CD1c-positive myeloid dendritic cell (primary cell): Measurements from ENCODE around the gene ANXA3.
"Not testable (repeated sequence)": the region's sequence is repeated elsewhere in the genome, so short reads cannot be mapped to it uniquely, and the experiment has no call there.

Experiments used
- DNase-seq: peaks from one replicate; pipeline ENCODE4 v3.0.0-alpha.2; 2016; ENCODE audit errors: extremely low spot score

The ANXA3 gene, protein sequence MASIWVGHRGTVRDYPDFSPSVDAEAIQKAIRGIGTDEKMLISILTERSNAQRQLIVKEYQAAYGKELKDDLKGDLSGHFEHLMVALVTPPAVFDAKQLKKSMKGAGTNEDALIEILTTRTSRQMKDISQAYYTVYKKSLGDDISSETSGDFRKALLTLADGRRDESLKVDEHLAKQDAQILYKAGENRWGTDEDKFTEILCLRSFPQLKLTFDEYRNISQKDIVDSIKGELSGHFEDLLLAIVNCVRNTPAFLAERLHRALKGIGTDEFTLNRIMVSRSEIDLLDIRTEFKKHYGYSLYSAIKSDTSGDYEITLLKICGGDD

DNA sequence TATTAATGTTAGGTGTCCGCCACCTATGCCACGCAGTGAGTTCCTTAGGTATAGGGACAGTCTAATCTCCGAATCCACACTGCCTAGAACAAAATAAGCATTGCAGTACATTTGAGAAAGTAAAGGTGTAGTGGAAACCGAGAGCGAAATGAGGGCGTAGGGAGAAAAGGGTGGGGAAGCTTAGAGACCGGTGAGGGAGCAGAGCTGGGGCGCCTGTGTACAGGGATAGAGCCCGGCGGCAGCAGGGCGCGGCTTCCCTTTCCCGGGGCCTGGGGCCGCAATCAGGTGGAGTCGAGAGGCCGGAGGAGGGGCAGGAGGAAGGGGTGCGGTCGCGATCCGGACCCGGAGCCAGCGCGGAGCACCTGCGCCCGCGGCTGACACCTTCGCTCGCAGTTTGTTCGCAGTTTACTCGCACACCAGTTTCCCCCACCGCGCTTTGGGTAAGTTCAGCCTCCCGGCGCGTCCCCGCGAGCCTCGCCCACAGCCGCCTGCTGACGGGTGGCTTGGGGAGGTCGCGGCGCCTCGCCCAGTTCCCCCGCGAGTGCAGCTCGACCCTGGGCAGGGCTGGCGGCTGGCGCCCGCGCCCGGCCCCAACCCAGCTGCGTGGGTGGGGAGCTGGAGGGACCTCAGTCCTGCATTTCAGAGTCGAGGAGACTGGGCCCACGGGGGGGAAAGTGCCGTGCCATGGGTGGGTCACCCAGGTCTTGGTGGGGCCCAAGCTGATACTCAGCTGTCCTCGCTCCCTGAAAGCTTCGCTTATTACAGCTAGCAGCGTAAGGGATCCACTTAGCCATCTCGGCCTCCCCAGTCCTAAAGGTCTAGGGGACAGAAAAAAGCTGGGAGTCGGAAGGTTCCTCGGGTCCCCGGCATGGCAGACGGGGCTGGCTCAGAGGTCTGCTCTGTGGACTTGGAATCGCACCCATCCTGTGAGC, at the start of gene ANXA3:
TSS of gene ANXA3 (plus strand) at position 351 of the 932 bp plus-strand sequence. CDS start 2,704 bp downstream, outside the sequence.
- peak; percentile 7 for DNase-seq

DNA sequence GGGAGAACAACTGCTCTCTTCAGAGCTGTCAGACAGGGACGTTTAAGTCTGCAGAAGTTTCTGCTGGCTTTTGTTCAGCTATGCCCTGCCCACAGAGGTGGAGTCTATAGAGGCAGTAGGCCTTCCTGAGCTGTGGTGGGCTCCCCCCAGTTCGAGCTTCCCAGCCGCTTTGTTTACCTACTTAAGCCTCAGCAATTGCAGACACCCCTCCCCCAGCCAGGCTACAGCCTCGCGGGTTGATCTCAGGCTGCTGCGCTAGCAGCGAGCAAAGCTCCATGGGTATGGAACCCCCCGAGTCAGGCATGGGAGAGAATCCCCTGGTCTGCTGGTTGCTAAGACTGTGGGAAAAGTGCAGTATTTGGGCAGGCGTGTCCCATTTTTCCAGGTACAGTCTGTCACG, 45.3 kb upstream of the ANXA3 start:
- not testable (repeated sequence) for DNase-seq

DNA sequence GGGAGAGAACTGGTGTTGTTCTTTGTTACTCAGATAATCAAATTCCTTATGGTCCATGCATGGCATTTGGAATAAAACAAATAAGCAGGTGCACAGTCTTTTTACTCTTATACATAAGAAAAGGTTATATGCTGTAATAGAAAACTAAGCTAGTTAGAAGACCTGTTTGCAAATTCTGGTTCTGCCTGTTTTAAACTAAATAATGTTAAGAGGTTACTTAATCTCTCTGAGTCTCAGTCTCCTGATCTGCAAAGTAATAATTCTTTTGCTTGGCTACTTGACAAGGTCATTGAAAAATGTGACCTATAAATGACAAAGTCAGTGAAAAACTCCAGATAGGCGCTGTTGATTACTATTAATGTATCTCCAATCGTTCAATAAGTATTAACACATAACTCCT, 42.5 kb upstream of the ANXA3 start:
- DNase-seq = no peak

DNA sequence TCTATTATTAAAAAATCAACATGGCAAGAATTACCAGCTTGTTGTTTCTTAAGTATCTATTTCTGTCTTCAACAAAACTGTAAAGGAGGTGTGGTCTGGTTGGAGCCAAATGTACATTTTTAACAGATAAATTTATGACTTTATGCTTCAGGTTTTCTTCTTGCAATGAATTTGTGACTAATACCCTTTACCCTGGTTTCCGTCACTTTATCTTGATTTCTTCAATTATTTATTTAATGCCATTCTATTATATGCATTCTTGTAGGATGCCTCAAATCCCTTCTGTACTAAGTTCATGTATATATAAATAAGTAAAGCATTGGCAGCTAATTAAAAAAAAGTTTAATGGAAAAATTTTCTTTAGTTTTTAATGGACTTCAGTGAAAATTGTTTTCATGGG, 41.5 kb upstream of the ANXA3 start:
- DNase-seq = no peak

DNA sequence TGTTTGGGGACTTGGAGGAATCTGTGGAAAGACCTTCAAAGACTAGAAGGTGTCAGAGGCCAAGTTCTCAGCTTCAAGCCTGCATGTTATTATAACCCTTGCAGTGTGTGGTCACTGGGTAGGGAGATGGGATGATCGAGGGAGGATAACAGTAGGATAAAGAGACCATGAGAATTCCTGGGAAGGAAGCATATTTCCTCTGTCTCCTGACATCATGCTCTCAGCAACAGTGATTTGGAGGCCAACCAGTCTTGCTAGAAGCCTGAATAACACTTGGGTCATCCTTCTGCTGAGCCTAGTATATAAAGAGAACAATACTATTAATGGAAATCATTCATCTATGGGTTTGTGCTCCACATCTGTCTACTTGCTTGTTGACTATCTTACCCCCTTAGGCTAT, 40.9 kb upstream of the ANXA3 start:
- no peak for DNase-seq

DNA sequence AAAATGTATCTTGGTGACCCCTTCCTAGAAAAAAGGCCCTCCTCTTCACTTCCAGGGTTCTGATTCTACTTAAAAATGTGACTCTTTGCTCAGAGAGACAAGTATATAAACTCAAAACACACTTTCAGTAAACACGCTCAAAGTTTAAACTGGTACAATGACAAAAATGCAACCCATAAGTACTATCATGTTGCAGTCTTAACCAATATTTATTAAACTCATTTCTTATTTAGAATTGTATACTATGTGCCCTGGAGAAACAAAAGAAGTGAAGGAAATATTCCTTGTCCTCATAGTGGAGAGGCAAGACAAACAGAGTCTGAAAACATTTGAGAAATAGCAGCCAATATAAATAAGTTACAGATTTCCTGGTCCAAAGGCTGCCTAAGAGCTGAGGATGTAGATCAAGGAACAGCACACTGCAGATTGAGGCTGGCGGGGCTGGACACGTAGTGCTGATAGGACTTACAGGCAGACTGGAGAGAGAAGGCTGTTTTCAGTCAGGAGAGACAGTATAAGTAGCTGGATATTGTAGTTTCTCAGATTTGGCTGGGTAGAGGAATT, 39.1 kb upstream of the ANXA3 start:
- DNase-seq = no peak

DNA sequence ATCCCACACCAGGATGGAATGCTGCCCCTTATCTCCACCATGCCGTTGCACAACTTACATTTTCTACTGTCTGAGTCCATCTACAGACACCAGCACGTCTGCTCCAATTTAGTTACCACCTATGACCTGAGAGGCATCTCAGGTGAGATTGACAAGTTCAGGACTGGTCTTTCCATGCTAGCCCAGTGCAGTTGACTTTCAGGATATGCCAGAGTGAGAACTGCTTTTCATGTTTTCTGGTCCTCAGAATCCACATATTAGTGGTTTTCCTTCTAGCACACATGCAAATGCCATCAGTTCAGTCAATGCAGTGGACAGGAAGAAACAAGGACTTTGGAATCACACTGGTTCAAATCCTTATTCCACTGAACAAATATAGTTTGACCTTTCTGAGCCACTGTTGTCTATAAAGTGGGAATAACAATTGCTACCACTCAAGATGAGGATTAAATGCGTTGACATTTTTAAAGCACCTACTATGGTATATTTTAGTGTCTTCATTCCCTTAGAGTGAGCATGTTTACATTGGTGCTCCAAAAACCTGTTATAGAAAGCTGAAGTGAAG, 38.1 kb upstream of the ANXA3 start:
- no peak for DNase-seq

DNA sequence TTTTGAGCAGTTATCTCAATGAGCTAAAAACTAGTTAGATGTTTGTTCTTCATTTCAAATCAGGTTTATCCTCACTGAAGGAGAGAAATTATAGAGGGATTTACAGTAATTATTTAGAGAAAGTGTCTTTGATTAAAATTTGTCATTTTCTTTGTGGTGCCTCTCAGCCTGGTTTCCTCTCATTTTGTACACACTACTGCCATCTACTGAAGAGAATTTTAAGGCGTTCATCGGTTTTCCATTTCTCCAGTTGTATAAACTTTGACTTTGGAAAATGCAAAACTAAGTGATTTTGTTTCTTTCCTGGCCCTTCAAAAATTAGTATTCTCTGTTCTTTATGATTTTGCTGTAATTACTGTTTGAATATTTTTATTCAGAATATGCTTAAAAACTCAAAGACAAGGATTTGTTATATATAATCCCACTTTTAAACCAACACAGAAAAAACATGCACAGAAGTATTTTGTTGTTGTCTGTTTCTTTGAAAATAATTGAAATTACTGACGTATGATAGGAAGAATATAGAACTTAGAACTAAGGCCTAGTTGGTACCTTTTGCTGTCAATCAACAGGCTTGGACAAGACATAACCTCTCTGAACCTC, 34.4 kb upstream of the ANXA3 start:
- no peak for DNase-seq

DNA sequence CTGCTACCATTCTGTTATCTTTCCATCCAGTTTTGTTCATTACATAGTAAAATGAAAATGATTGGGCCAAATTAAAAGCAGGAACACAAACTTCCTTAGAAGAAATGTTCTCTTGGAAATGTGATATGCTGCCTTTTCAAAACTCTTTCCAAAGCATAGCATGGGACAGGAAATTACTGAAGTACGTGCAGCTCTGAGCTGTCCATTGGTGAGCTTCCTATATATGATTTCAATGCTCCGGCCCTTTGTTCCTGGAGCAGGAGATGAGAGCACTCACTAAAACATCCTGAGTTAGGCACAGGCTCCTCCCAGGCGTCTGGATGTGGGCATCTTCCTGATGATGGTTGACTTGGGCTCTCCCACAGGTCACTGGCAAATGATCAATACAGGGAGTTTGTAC, 33.0 kb upstream of the ANXA3 start:
- DNase-seq = no peak

DNA sequence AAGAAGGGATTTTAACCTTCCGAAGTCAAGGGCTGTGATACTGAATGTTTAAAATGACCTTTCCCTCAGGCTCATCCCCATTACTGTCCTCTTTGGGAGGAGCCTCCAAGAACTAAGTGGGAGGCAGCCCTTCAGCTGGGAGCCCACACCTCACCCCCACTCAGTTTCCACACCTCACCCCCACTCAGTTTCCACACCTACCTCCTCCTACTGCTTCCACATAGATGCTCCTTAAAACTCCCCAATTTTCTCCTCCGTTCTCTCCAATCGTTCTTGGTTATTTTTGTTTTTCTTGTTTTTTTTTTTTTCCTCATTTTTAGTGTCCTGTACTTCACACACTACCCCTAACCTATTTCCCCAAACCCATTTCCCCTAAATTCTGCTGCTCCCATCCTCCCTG, 31.6 kb upstream of the ANXA3 start:
- DNase-seq = no peak

DNA sequence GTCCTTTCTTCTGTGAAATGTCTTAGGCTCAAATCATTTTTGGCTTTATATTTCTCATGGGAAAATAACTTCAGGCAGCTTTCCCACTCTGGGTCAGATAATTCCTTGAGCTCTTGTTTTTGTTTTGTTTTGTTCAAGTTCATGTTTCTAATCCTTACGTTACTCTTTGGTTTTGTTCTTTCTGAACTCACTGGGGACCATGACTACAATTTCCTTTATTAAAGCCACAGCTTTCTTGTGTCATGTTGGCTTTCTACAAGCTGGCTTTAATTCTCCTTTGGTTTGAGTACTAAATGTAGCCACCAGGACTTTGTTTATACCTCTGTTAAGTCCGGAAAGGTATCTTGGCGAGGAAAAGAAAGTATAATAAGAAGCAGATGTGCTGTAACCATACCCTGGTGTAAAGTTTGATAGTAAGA, 30.8 kb upstream of the ANXA3 start:
- DNase-seq = no peak

DNA sequence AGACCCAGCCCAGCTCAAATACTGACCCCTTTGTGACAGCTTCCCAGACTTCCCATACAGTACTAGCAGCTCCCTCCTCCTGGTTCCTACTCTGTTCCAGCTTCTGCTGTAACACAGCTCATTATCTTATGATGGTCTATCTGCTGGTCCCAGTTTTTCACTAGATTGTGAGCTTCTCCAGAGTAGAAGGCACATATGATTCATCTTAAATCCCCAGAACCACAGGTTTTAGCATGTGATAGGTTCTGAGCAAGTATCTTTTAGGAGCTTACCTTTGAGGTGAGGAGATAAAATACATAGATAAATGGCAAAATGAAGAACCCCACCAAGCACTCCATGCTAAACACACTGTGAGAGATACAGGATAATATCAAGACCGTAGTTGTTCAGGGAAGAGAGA, 27.6 kb upstream of the ANXA3 start:
- no peak for DNase-seq

DNA sequence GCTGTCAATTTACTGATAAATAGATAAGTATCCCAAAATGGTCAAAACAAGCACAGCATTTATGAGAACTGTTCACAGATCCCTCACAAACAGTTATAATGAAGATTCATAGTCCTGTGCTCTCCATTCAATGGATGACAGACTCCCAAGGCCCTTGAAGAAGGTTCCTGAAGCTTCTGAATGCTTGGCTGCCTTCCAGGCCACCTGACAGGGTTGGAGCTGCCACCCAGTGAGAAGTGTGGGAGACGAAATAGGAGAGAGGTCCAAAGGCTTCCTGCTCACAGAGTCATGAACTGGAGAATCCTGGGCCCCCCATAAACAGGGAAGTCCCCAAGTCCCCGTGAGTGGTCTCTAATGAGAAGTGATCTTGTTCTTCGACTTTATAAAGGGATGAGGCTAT, 26.0 kb upstream of the ANXA3 start:
- no peak for DNase-seq

DNA sequence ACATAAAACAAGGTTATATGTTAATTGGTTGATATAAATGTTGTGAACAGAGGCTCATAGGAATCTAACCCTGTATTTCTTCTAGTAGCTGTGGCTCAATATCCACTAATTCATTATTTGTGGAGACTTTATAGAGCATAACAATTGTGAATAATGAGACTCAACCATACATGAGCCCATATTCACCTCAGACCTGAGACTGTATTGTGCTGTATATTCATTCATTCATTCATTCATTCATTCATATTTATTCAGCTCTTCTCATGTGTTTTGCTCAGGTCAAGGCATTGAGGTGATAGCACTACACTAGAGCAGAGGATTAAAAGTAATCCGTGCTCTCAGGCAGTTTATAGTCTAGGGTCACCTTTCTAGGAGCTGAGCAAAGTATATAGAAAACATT, 24.5 kb upstream of the ANXA3 start:
- DNase-seq = no peak

DNA sequence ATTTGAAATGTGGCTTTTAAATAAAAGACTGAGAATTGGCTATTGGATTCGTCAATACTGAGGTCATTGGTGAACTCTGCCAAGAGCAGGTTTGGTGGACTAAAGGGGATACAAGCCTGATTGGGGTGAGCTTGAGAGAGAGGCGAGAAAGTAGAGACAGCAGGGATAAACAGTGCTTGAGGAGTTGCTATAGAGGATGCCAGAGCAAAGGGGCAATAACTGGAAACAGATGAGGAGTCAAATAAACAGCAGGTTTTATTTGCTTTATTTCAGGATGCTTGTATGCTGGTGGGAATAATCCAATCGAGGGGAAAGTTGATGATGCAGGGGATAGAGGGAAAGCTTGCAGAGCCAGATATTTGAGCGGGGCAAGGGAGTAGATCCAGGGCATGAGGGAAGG, 24.0 kb upstream of the ANXA3 start:
- no peak for DNase-seq

DNA sequence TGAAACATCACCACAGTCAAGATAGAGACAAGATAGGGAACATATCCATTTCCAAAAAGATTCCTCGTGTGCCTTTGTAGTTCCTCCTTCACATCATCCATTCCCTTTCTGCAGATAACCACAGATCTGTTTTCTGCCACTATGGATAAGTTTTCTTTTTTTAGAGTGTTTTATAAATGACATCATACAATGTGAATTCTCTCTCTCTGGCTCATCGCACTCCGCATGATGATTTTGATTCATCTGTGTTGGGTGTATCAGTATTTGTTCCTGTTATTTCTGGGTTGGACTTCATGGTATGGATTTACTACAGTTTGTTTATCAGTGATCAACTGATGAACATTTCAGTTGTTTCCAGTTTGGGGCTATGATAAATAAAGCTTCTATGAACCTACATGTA, 23.2 kb upstream of the ANXA3 start:
- DNase-seq = no peak

DNA sequence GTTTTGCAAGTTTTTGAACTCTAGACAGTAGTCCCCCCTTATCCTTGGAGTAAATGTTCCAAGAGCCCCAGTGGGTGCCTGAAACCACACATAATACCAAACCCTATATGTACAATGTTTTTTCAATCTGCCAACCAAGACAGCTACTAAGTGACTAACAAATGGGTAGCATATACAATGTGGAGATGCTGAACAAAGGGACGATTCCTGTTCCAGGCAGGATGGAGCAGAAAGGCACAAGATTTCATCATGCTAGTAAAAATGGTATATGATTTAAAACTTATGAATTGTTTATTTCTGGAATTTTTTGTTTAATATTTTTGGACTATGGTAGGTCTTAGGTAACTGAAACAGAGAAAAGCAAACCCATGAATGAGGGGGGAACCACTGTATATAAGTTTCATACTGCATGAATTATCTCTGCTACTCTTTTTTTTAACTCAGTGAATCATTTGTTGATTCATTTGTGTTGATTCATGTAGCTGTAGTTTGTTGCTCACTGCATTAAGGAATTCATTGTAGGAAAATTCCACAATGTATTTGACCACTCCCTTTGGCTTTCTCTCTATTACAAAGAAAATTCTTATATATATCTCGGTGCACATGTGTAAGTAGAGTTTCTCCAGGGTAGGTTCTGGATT, 21.9 kb upstream of the ANXA3 start:
- no peak for DNase-seq

DNA sequence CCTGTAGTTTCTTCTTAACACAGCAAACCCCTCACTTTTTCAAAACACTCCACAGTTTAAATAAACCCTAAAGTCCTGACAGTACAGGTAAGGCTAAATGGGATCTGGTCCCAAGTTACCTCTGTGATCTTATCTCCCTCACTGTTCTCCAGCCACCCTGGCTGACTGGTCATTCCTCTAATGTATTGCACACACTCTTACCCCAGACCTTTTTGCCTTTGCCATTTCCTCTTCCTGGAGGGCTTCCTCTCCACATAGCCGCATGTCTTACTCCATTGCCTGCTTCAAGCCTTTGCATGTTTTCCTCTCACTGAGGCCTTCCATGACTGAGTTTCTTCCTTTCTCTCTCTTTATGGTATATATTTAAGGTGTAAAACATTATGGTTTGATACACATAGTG, 19.5 kb upstream of the ANXA3 start:
- no peak for DNase-seq

DNA sequence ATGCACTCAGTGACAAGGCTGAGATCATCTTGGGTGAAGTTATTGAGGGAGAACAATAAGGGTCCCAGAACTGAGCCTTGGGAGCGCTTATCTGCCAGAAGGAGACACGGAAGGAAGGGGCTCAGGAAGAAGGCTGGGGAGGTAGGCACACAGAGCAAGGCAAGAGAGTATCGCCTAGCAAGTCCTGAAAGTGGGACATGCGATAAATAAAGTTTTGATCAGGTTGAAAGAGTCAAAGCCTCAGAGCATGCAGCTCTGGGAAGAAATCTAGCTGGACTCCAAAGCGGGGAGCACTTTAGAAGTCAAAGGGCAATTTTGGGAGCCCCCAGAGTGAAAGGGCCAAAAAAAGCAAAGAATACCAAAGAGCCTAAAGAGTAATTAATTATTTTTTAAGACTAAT, 17.7 kb upstream of the ANXA3 start:
- no peak for DNase-seq

DNA sequence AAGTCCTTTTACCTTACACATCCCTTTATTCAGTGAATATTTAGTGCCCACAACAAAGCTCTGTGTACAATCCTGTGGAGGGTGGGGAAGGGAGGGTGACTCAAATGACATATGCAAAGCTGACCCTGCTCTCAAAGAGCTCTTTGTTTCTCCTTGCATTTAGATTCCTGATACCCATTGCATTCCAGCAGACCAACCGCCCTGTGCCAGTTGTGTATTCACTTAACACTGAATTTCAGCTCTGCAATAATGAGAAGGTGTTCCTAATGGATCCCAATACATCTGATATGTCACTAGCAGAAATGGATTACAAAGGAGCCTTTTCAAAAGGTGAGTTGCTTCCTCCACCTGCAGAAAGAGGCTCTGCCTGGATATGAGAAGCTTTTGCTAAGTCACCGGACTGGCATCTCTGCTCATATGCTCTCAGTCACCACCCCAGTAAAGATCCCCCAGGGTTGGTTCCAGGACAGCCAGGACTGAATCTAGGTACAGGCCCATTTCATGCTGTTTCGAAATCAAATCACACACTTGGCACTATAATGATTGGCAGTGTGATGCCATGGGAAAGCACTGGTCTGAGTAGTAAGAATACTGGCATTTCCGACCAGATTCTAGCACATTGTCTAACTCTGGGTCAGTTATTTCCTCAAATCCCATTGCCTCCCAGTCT, 17.1 kb upstream of the ANXA3 start:
- DNase-seq = no peak

DNA sequence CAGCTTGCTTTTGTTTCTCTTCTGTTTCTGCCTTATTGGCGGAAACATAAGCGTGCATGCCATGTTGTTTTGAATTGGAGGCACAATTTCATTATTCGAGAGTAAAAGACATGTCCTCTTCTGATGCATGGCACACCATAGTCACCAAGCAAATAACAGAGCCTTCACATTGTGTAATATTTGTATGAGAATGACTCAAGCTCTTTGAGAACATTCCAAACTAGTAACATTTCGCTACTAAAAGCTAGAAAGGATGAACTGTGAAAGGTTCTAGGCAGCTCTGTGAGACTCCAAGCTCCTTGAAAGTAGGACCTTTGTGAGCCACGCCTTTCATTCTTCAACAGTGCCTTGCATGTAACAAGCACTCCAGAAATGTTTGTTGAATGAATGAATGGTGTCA, 9.2 kb upstream of the ANXA3 start:
- DNase-seq = no peak
